A549 (cell line): ENCODE data around the gene CRB2. TPM values are rescaled to one million over a fixed set of nuclear protein-coding genes. Genes with fewer than 3 reads are reported as not detected.

Source experiments
- ATAC-seq, 2 experiments: fragments of 200-7000 bp in 1 of 2; fragments of >200 bp in 1 of 2; cut with Nextera tagmentation in 1 of 2; cut with Tn5 transposase in 1 of 2; 3 replicates each; pipeline versions ENCODE4 v1.8.0 to v1.9.1; 2018 to 2020; ENCODE audit warnings: mild to moderate bottlenecking in 1 of 2, moderate library complexity in 1 of 2
- CTCF ChIA-PET: fragments of 300-600 bp; sonication (Branson Sonifier 250); formaldehyde crosslinking; extraction: SDS; loops from one replicate; lab custom pipeline; 2021; ENCODE audit warnings: antibody characterized with exemption, inconsistent platforms; lab: Yijun Ruan, JAX
- POLR2A ChIA-PET: fragments of 350-600 bp; formaldehyde crosslinking; extraction: SDS; loops from one replicate; lab custom pipeline; 2021; ENCODE audit warnings: antibody characterized with exemption, inconsistent platforms; lab: Yijun Ruan, JAX
- DNase-seq, 2 experiments: peaks; one replicate each; pipeline versions ENCODE4 v3.0.0 to v3.0.0-alpha.2; 2011 to 2016; ENCODE audit warnings: low read depth in 1 of 2, low spot score in 1 of 2
- FAIRE-seq: peaks from 2 replicates; lab custom pipeline; 2011; peaks lifted over from hg19 to GRCh38; lab: Jason Lieb, UNC
- H3K27ac ChIP-seq, 2 experiments: fragments of >200 bp; sonication (Bioruptor Twin); formaldehyde crosslinking; 3 replicates each; pipeline ENCODE4 v1.5.1; 2016 to 2017
- H3K4me1 ChIP-seq: fragments of >200 bp; sonication (Bioruptor Twin); formaldehyde crosslinking; 3 replicates; pipeline ENCODE4 v1.6.1; 2016
- H3K4me2 ChIP-seq: fragments of >200 bp; sonication (Bioruptor Twin); formaldehyde crosslinking; 3 replicates; pipeline ENCODE4 v1.6.1; 2016
- H3K4me3 ChIP-seq: fragments of >200 bp; sonication (Bioruptor Twin); formaldehyde crosslinking; 3 replicates; pipeline ENCODE4 v1.5.1; 2016
- H3K9me3 ChIP-seq: fragments of >200 bp; sonication (Bioruptor Twin); formaldehyde crosslinking; 3 replicates; pipeline ENCODE4 v1.6.1; 2016
- CBX8 ChIP-seq: fragments of 200-600 bp; sonication (generic); IDR thresholded peaks from 2 replicates; pipeline ENCODE4 v1.6.1; 2016
- EHF ChIP-seq: fragments of 250-450 bp; sonication (Bioruptor Pico); IDR thresholded peaks from 2 replicates; pipeline ENCODE4 v1.5.0; 2020; ENCODE audit warnings: mild to moderate bottlenecking
- EHMT2 ChIP-seq: fragments of 200-600 bp; sonication (generic); IDR thresholded peaks from 2 replicates; pipeline ENCODE4 v1.6.1; 2016; ENCODE audit warnings: antibody characterized with exemption, low read depth, mild to moderate bottlenecking, moderate library complexity
- EP300 ChIP-seq, 2 experiments: fragments of >200 bp; sonication (Bioruptor Twin); formaldehyde crosslinking; IDR thresholded peaks; 2 replicates in 1 of 2; 3 replicates in 1 of 2; pipeline ENCODE4 v1.6.1; 2016 to 2017
- ESRRA ChIP-seq: fragments of 150-350 bp; IDR thresholded peaks from 2 replicates; pipeline ENCODE4 v1.6.1; 2014; ENCODE audit warnings: mild to moderate bottlenecking, low read length, borderline replicate concordance
- FOSB ChIP-seq: fragments of 250-450 bp; sonication (Bioruptor Pico); IDR thresholded peaks from 2 replicates; pipeline ENCODE4 v1.5.0; 2020; ENCODE audit warnings: mild to moderate bottlenecking, moderate library complexity
- FOXS1 ChIP-seq: fragments of 250-450 bp; sonication (Bioruptor Pico); IDR thresholded peaks from 2 replicates; pipeline ENCODE4 v1.5.0; 2020; ENCODE audit warnings: mild to moderate bottlenecking, moderate library complexity
- HEYL ChIP-seq: fragments of 250-450 bp; sonication (Bioruptor Pico); IDR thresholded peaks from 2 replicates; pipeline ENCODE4 v1.8.0; 2021; ENCODE audit warnings: mild to moderate bottlenecking, moderate library complexity
- JUN ChIP-seq, 2 experiments: fragments of >200 bp; sonication (Bioruptor Twin); formaldehyde crosslinking; IDR thresholded peaks; 2 replicates in 1 of 2; 3 replicates in 1 of 2; pipeline ENCODE4 v1.6.1; 2016 to 2017
- JUNB ChIP-seq: fragments of >200 bp; sonication (Bioruptor Twin); formaldehyde crosslinking; IDR thresholded peaks from 2 replicates; pipeline ENCODE4 v1.6.1; 2016
- MAFK ChIP-seq: fragments of 450-650 bp; IDR thresholded peaks from 2 replicates; pipeline ENCODE4 v1.6.1; 2014; ENCODE audit not compliant: partially characterized antibody
- MAZ ChIP-seq: fragments of 150-350 bp; IDR thresholded peaks from 2 replicates; pipeline ENCODE4 v1.6.1; 2014; ENCODE audit warnings: antibody characterized with exemption, low read depth, low read length, borderline replicate concordance
- NPAS2 ChIP-seq: fragments of 250-450 bp; sonication (Bioruptor Pico); IDR thresholded peaks from 2 replicates; pipeline ENCODE4 v1.8.0; 2022; ENCODE audit warnings: mild to moderate bottlenecking, moderate library complexity, borderline replicate concordance
- NR3C1 ChIP-seq: fragments of >200 bp; sonication (Bioruptor Twin); formaldehyde crosslinking; IDR thresholded peaks from 3 replicates; pipeline ENCODE4 v1.6.1; 2017
- PHF8 ChIP-seq: fragments of 200-600 bp; sonication (generic); IDR thresholded peaks from 2 replicates; pipeline ENCODE4 v1.6.1; 2016; ENCODE audit warnings: low read depth, mild to moderate bottlenecking, antibody characterized with exemption, moderate library complexity, borderline replicate concordance
- RNF2 ChIP-seq: fragments of 200-600 bp; sonication (generic); IDR thresholded peaks from 2 replicates; pipeline ENCODE4 v1.6.1; 2016; ENCODE audit warnings: low read depth, mild to moderate bottlenecking, antibody characterized with exemption, moderate library complexity, borderline replicate concordance
- TFCP2L1 ChIP-seq: fragments of 250-450 bp; sonication (Bioruptor Pico); IDR thresholded peaks from 2 replicates; pipeline ENCODE4 v1.5.0; 2021; ENCODE audit warnings: mild to moderate bottlenecking
- TP53 ChIP-seq: fragments of 250-450 bp; sonication (Bioruptor Pico); IDR thresholded peaks from 2 replicates; pipeline ENCODE4 v1.5.0; 2021; ENCODE audit warnings: mild to moderate bottlenecking, moderate library complexity
- WGBS: methylation state at CpG from one replicate; pipeline ENCODE4 v1.1.6; 2017; ENCODE audit errors: missing lambda C conversion rate; 5-methylcytosine and 5-hydroxymethylcytosine counted together
- polyA plus RNA-seq, 4 experiments: library from polyadenylated mRNA; depleted of rRNA in 3 of 4; stranded (reverse); fragments of >200 nt; fragmentation: RNase III in 1 of 4; extraction: RNeasy Plus Mini Kit Qiagen cat#74134 plus additional on column Dnase treatment in 1 of 4; gene quantifications; 2 replicates in 3 of 4; 3 replicates in 1 of 4; pipeline ENCODE4 v1.2.3, GENCODE V29; 2011 to 2017

CRB2 gene
- polyA plus RNA-seq, 2 of the 4 experiments (the other 2 are of a cell fraction), result 0.01 to 0.05 TPM

GRCh38 chr9:123421801-123422455, 65.9 kb downstream of the CRB2 start (continued):
- TF ChIP-seq EHF (CRISPR knock-in tag) (no peak), MAFK (no peak), TFCP2L1 (CRISPR knock-in tag) (no peak), JUNB (no peak), FOXS1 (CRISPR knock-in tag) (no peak), EP300 (IDR thresholded peaks at IDR 0.05) (no peak)

- no peak for TF ChIP-seq MAZ
- TF ChIP-seq PHF8, result no peak
- TF ChIP-seq FOSB (CRISPR knock-in tag), result no peak
- no peak for TF ChIP-seq HEYL (CRISPR knock-in tag)
- no peak for TF ChIP-seq CBX8
- TF ChIP-seq JUN (IDR thresholded peaks at IDR 0.05), result no peak
- TF ChIP-seq, all 56 proteins: peak for 0
- Histone ChIP-seq H3K27ac (no peak overlapping the region), H3K4me3 (no peak overlapping the region), H3K4me1 (no peaks in the 10 kb centered on the region), H3K9me3 (no peaks in the 10 kb centered on the region), H3K4me2 (no peak overlapping the region)
- FAIRE-seq, result no peak
- no peak for ATAC-seq
- CTCF ChIA-PET, result interaction anchor here (0.8 to 1.3 kb wide), 2 partner anchors 10 to 20 kb away, joined by 3 to 4 read pairs; no protein-coding TSS in a partner anchor
- 86% methylated on average over 21 of the region's 21 CpGs for WGBS
- POLR2A ChIA-PET, result no interaction called here
- no peak for DNase-seq
Observed at GRCh38 chr9:123422635-123423310, 66.8 kb downstream of the CRB2 start.

- CTCF ChIA-PET, result interaction anchor here (1.1 to 1.3 kb wide), 2 partner anchors 9 to 37 kb away, joined by 3 to 4 read pairs; no protein-coding TSS in a partner anchor
- Histone ChIP-seq H3K9me3 (no peaks in the 10 kb centered on the region), H3K27ac (no peak overlapping the region), H3K4me2 (no peak overlapping the region), H3K4me1 (no peaks in the 10 kb centered on the region), H3K4me3 (no peak overlapping the region)
- FAIRE-seq (no peak), ATAC-seq (no peak), DNase-seq (no peak)
- POLR2A ChIA-PET, result no interaction called here
- TF ChIP-seq ESRRA (no peak), JUNB (no peak), NPAS2 (CRISPR knock-in tag) (no peak), RNF2 (no peak), CBX8 (no peak), PHF8 (no peak), NR3C1 (no peak), EHMT2 (no peak)
- 96% methylated on average over 8 of the region's 8 CpGs for WGBS
Observed at GRCh38 chr9:123423311-123423640, 67.3 kb downstream of the CRB2 start.

- no peak overlapping the region for H3K4me2 ChIP-seq
- DNase-seq (no peak), FAIRE-seq (no peak), ATAC-seq (no peak)
- ChIA-PET POLR2A (no interaction called here), CTCF (interaction anchor here (1.1 to 1.5 kb wide), 3 partner anchors 11 to 38 kb away, joined by 4 read pairs; no protein-coding TSS in a partner anchor)
- 97% methylated on average over 5 of the region's 5 CpGs for WGBS
- TF ChIP-seq EHMT2, result no peak
- no peak for TF ChIP-seq NPAS2 (CRISPR knock-in tag)
- no peak for TF ChIP-seq FOSB (CRISPR knock-in tag)
- no peak for TF ChIP-seq TP53 (CRISPR knock-in tag)
- no peak overlapping the region for H3K27ac ChIP-seq
- no peaks in the 10 kb centered on the region for H3K4me1 ChIP-seq
- H3K4me3 ChIP-seq, result no peak overlapping the region
- H3K9me3 ChIP-seq, result peaks cover 3% of the 10 kb centered on the region; the same call in 1 of the 3 replicates
Observed at GRCh38 chr9:123424131-123424530, 68.1 kb downstream of the CRB2 start.
